ENCODE data around the gene RPL31.

- TF ChIP-seq CTCF (IDR thresholded peaks at IDR 0.05; ENCODE audit: low read length) (no peak), EZH2 (optimal IDR thresholded peaks at IDR 0.05; ENCODE audit: low read depth, low read length) (no peak), EZH2phosphoT487 (IDR thresholded peaks at IDR 0.05; ENCODE audit: low read length) (no peak)
Measured at GRCh38 chr2:100959225-100959880, 42.7 kb upstream of the RPL31 start.

All from MM.1S (cell line).